Esophagus muscularis mucosa (tissue), 3 donors: Measurements from ENCODE around the gene APOBEC3B.

ENCODE experiments used
- CTCF ChIP-seq, 3 experiments: fragments of 200-600 bp in 2 of 3; fragments of 450-650 bp in 1 of 3; sonication (generic) in 2 of 3; IDR thresholded peaks; one replicate each; pipeline ENCODE4 v1.5.1; 2017 to 2019; ENCODE audit warnings: antibody characterized with exemption in 3 of 3, mild to moderate bottlenecking in 2 of 3, moderate library complexity in 1 of 3
- POLR2A ChIP-seq: fragments of 450-650 bp; IDR thresholded peaks from one replicate; pipeline ENCODE4 v1.6.1; 2017; ENCODE audit warnings: antibody characterized with exemption, moderate library complexity, mild to moderate bottlenecking, low read depth

- TF ChIP-seq POLR2A (no peak), CTCF (IDR thresholded peaks at IDR 0.05) (no peak)
Measured at GRCh38 chr22:38966942-38967341, 15.2 kb upstream of the APOBEC3B start.
